ENCODE measurements around the gene CWF19L2. TPM values are rescaled to one million over a fixed set of nuclear protein-coding genes. Genes with fewer than 3 reads are reported as not detected.
A peak's percentile ranks its signal among the peaks of the same experiment; 100 is the strongest.
"Not testable (repeated sequence)": the region's sequence is repeated elsewhere in the genome, so short reads cannot be mapped to it uniquely, and the experiment has no call there.

CWF19L2 gene
- total and polyA plus RNA-seq, 11 donors, result 4.1 to 8.4 (median 7.5) TPM

- 32 to 50% (median 37%) methylated on average over 1 of the region's 1 CpG for WGBS, 4 donors
- intact Hi-C loops (cut with DNase I), result no loop called here
- Histone ChIP-seq H3K4me1 (no peaks in the 10 kb centered on the region), H3K36me3 (no peaks in the 10 kb centered on the region), H3K9me3 (no peaks in the 10 kb centered on the region), H3K27me3 (peaks cover 0 to 19% (median 0%) of the 10 kb centered on the region in 9 donors), H3K27ac (no peak overlapping the region), H3K4me3 (no peak overlapping the region)
- TF ChIP-seq POLR2A (IDR thresholded peaks at IDR 0.05) (no peak), CTCF (IDR thresholded peaks at IDR 0.05) (no peak)
- DNase-seq (no peak), ATAC-seq (no peak)
Observed at GRCh38 chr11:107472966-107473365, 15.3 kb upstream of the CWF19L2 start.

- peaks cover 0 to 17% (median 6%) of the 10 kb centered on the region in 9 donors for H3K27me3 ChIP-seq
- TF ChIP-seq CTCF (IDR thresholded peaks at IDR 0.05), result no peak
- TF ChIP-seq POLR2A (IDR thresholded peaks at IDR 0.05), result no peak
- intact Hi-C loops (cut with DNase I), result no loop called here
- ATAC-seq (no peak), DNase-seq (no peak)
- H3K4me1 ChIP-seq, result no peaks in the 10 kb centered on the region
- H3K36me3 ChIP-seq, result no peaks in the 10 kb centered on the region
- H3K9me3 ChIP-seq, result peaks cover 0 to 2% (median 0%) of the 10 kb centered on the region in 12 donors
- H3K27ac ChIP-seq, result no peak overlapping the region
- no peak overlapping the region for H3K4me3 ChIP-seq
- WGBS, 4 donors, result 31 to 51% (median 41%) methylated on average over 2 to 3 of the region's 3 CpGs
Observed at GRCh38 chr11:107468596-107468995, 11.0 kb upstream of the CWF19L2 start.

- intact Hi-C loops (cut with DNase I), result no loop called here
- H3K27ac ChIP-seq, result no peak overlapping the region
- 72 to 82% (median 78%) methylated on average over 1 of the region's 1 CpG for WGBS, 4 donors
- H3K36me3 ChIP-seq, result no peaks in the 10 kb centered on the region
- H3K9me3 ChIP-seq, result peaks cover 0 to 5% (median 0%) of the 10 kb centered on the region in 12 donors
- H3K27me3 ChIP-seq, result peaks cover 0 to 17% (median 6%) of the 10 kb centered on the region in 9 donors
- no peak for DNase-seq
- H3K4me3 ChIP-seq, result no peak overlapping the region
- no peaks in the 10 kb centered on the region for H3K4me1 ChIP-seq
- ATAC-seq, result no peak
- no peak for TF ChIP-seq CTCF (IDR thresholded peaks at IDR 0.05)
- no peak for TF ChIP-seq POLR2A (IDR thresholded peaks at IDR 0.05)
Observed at GRCh38 chr11:107467696-107468095, 10.1 kb upstream of the CWF19L2 start.

- WGBS, 4 donors, result 77 to 84% (median 77%) methylated on average over 7 to 10 of the region's 10 CpGs
- intact Hi-C loops (cut with DNase I); H3K4me3 ChIP-seq; H3K36me3 ChIP-seq; H3K9me3 ChIP-seq; ATAC-seq; DNase-seq; H3K4me1 ChIP-seq; H3K27ac ChIP-seq: not testable (repeated sequence)
- peaks cover 0 to 17% (median 6%) of the 10 kb centered on the region in 9 donors for H3K27me3 ChIP-seq
Observed at GRCh38 chr11:107466275-107466866, 8.7 kb upstream of the CWF19L2 start.

- H3K9me3 ChIP-seq, result no peaks in the 10 kb centered on the region
- no peak for TF ChIP-seq POLR2A (IDR thresholded peaks at IDR 0.05)
- no peak for TF ChIP-seq CTCF (IDR thresholded peaks at IDR 0.05)
- H3K4me3 ChIP-seq, result peak overlapping the region; percentile 50 to 91 (median 75)
- H3K36me3 ChIP-seq, result peaks cover 0 to 32% (median 28%) of the 10 kb centered on the region in 9 donors
- H3K4me1 ChIP-seq, result peaks cover 0 to 15% (median 11%) of the 10 kb centered on the region in 12 donors
- no peaks in the 10 kb centered on the region for H3K27me3 ChIP-seq
- DNase-seq, result no peak
- ATAC-seq, result peak in 2 of 4 donors; percentile 7 to 26
- 0 to 2% (median 0%) methylated on average over 6 of the region's 6 CpGs for WGBS, 4 donors
- intact Hi-C loops (cut with DNase I), result no loop called here
- H3K27ac ChIP-seq, result peak overlapping the region in 11 of 12 donors; percentile 19 to 89 (median 72)
Observed at GRCh38 chr11:107457205-107457557, 444 bp downstream of the CWF19L2 start.

All from heart left ventricle (tissue), 16 donors.